PC-9 (cell line): ENCODE measurements around the gene THOC2. TPM values are rescaled to one million over a fixed set of nuclear protein-coding genes. Genes with fewer than 3 reads are reported as not detected.
"Not testable (repeated sequence)": the region's sequence is repeated elsewhere in the genome, so short reads cannot be mapped to it uniquely, and the experiment has no call there.

Experiments
- BruUV-seq: library from RNA; stranded (reverse); fragments of 400-500 nt; replicated peaks from 2 replicates; lab custom pipeline; 2021; lab: Mats Ljungman, UMichigan
- CTCF ChIA-PET: fragments of 300-600 bp; sonication (Branson Sonifier 250); formaldehyde crosslinking; loops from one replicate; lab custom pipeline; 2022; ENCODE audit warnings: antibody characterized with exemption; lab: Charles Lee
- POLR2A ChIA-PET: fragments of 300-600 bp; sonication (Branson Sonifier 250); formaldehyde crosslinking; loops from one replicate; lab custom pipeline; 2022; ENCODE audit warnings: antibody characterized with exemption; ENCODE audit not compliant: unreplicated experiment; lab: Charles Lee
- DNase-seq, 2 experiments: peaks; one replicate each; pipeline versions ENCODE4 v3.0.0 to v3.0.0-alpha.2; 2015 to 2022; ENCODE audit warnings: mixed read lengths in 1 of 2
- H2AFZ ChIP-seq: fragments of 200-600 bp; sonication (generic); 2 replicates; pipeline ENCODE4 v1.8.1; 2017; ENCODE audit warnings: antibody characterized with exemption
- H3F3A ChIP-seq: fragments of 200-600 bp; sonication (generic); 2 replicates; pipeline ENCODE4 v1.8.1; 2017; ENCODE audit warnings: antibody characterized with exemption, mild to moderate bottlenecking, low read depth; ENCODE audit not compliant: insufficient read depth
- H3K27ac ChIP-seq: fragments of 200-600 bp; sonication (generic); 2 replicates; pipeline ENCODE4 v1.6.1; 2016; ENCODE audit warnings: mixed run types
- H3K27me3 ChIP-seq: fragments of 200-600 bp; sonication (generic); 2 replicates; pipeline ENCODE4 v1.6.1; 2016; ENCODE audit warnings: low read depth, mixed run types; ENCODE audit not compliant: insufficient read depth
- H3K36me3 ChIP-seq: fragments of 200-600 bp; sonication (generic); 2 replicates; pipeline ENCODE4 v1.6.1; 2016; ENCODE audit warnings: low read depth, mixed run types
- H3K4me1 ChIP-seq: fragments of 200-600 bp; sonication (generic); replicated peaks from 2 replicates; pipeline ENCODE4 v1.6.1; 2016; ENCODE audit warnings: mixed run types; ENCODE audit not compliant: insufficient read depth
- H3K4me2 ChIP-seq: fragments of 200-600 bp; sonication (generic); 2 replicates; pipeline ENCODE4 v1.6.1; 2017; ENCODE audit warnings: mixed run types
- H3K4me3 ChIP-seq: fragments of 200-600 bp; sonication (generic); 2 replicates; pipeline ENCODE4 v1.6.1; 2016; ENCODE audit warnings: mixed run types
- H3K79me2 ChIP-seq: fragments of 200-600 bp; sonication (generic); 2 replicates; pipeline ENCODE4 v1.6.1; 2017; ENCODE audit warnings: low read depth, mixed run types
- H3K9me2 ChIP-seq: fragments of 200-600 bp; sonication (generic); 2 replicates; pipeline ENCODE4 v1.8.1; 2017; ENCODE audit warnings: mild to moderate bottlenecking; ENCODE audit not compliant: insufficient read depth
- H3K9me3 ChIP-seq: fragments of 200-600 bp; sonication (generic); 2 replicates; pipeline ENCODE4 v1.8.1; 2016; ENCODE audit warnings: low read depth; ENCODE audit not compliant: insufficient read depth
- H4K20me1 ChIP-seq: fragments of 200-600 bp; sonication (generic); 2 replicates; pipeline ENCODE4 v1.8.1; 2017; ENCODE audit not compliant: insufficient read depth
- EZH2 ChIP-seq: fragments of 200-600 bp; sonication (generic); IDR thresholded peaks from 2 replicates; pipeline ENCODE4 v1.8.0; 2017; ENCODE audit warnings: antibody characterized with exemption, low read depth
- intact Hi-C: fragments of 100-400 bp; cut with micrococcal nuclease; formaldehyde crosslinking; loops from one replicate; pipeline ENCODE4 v1.10.0; 2022; ENCODE audit not compliant: unreplicated experiment
- total RNA-seq: library from RNA; stranded (reverse); gene quantifications from 2 replicates; pipeline ENCODE4 v1.2.3, GENCODE V29; 2021
- TF ChIP-seq, protein P1 (sequence below): fragments of 200-600 bp; sonication (generic); conservative IDR thresholded peaks from 2 replicates; pipeline ENCODE4 v1.6.1; 2017; ENCODE audit warnings: mixed run types, antibody characterized with exemption, mild to moderate bottlenecking, moderate library complexity

THOC2 gene
- total RNA-seq, 1 experiment from 2014 or later = 158 TPM

DNA sequence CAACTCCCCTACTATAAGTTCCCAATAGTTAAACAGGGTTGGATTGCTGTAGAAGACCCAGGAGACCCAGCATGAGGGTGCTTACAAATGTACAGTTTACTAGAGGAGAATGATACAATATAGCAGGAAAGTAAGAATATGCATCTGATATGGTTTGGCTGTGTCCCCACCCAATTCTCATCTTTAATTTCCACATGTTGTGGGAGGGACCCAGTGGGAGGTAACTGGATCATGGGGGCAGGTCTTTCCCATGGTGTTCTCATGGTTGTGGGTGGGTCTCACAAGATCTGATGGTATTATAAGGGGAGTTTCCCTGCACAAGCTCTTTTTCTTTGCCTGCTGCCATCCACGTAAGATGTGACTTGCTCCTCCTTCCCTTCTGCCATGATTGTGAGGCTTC is 24.9 kb upstream of the THOC2 start:
- H3K9me2 ChIP-seq, CTCF ChIA-PET, BruUV-seq: not testable (repeated sequence)

DNA sequence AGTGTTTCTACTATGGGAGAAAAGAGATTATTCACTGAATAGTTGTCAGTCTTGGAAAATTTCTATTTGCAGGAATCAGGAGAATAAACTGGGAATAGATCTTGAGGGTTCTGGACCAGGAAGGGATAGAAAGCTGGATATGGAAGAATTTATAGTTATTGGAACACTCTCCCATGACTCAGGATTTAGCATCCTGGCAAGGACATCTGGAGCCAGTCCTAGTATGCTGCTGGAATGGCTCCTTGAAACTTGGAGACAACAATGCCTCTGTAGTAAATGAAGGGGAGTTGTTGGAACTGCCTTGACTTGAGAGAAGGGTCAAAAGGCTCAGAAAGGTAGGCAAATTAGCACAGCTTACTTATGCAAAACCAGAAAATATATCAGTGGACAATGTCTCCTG is 23.5 kb upstream of the THOC2 start:
- H3K4me3 ChIP-seq = no peak overlapping the region
- CTCF ChIA-PET = no interaction called here

More for the DNA sequence above, 24.9 kb upstream of the THOC2 start:
- H3K27me3 ChIP-seq, POLR2A ChIA-PET, H3K36me3 ChIP-seq, H3K79me2 ChIP-seq, H3K4me3 ChIP-seq, H4K20me1 ChIP-seq, H3K4me2 ChIP-seq, H3F3A ChIP-seq, H3K27ac ChIP-seq, H3K4me1 ChIP-seq, H2AFZ ChIP-seq, DNase-seq, H3K9me3 ChIP-seq, intact Hi-C loops: not testable (repeated sequence)

DNA sequence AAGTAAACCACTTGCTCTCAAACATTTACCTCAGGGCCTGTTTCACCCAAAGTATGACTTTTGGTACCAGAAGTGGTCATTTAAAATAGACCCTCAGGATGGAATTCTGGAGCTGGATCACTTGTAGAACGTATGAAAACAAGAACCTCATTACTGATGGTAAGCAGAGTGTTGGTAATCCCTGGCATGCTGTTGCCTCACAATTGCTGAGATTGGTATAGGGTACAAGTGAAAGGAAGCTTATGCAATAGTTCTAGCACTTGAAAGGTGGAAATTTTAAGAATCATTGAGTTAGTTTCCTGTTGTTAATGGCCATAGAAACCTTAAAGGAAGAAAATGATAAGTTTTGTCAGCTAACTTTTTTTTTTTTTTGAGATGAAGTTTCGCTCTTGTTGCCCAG is 22.3 kb upstream of the THOC2 start:
- Histone ChIP-seq H3K4me1 (no peaks in the 10 kb centered on the region), H3K36me3 (no peaks in the 10 kb centered on the region), H2AFZ (no peak overlapping the region), H3F3A (no peaks in the 10 kb centered on the region), H3K27ac (no peak overlapping the region), H3K9me3 (peaks cover 3% of the 10 kb centered on the region; the same call in 1 of the 2 replicates), H3K4me2 (no peak overlapping the region), H3K27me3 (no peaks in the 10 kb centered on the region), H3K79me2 (no peaks in the 10 kb centered on the region), H3K4me3 (no peak overlapping the region), H3K9me2 (no peaks in the 10 kb centered on the region), H4K20me1 (no peaks in the 10 kb centered on the region)
- DNase-seq = no peak
- intact Hi-C loops = no loop called here
- TF ChIP-seq, protein P1, sequence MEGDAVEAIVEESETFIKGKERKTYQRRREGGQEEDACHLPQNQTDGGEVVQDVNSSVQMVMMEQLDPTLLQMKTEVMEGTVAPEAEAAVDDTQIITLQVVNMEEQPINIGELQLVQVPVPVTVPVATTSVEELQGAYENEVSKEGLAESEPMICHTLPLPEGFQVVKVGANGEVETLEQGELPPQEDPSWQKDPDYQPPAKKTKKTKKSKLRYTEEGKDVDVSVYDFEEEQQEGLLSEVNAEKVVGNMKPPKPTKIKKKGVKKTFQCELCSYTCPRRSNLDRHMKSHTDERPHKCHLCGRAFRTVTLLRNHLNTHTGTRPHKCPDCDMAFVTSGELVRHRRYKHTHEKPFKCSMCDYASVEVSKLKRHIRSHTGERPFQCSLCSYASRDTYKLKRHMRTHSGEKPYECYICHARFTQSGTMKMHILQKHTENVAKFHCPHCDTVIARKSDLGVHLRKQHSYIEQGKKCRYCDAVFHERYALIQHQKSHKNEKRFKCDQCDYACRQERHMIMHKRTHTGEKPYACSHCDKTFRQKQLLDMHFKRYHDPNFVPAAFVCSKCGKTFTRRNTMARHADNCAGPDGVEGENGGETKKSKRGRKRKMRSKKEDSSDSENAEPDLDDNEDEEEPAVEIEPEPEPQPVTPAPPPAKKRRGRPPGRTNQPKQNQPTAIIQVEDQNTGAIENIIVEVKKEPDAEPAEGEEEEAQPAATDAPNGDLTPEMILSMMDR = no peak
- TF ChIP-seq EZH2 = no peak
- CTCF ChIA-PET = no interaction called here
- POLR2A ChIA-PET = interaction anchor here (0.9 kb wide), 1 partner anchor 14 kb away, joined by 3 read pairs; no protein-coding TSS in a partner anchor
- no TSS peak for BruUV-seq

More for the DNA sequence above, 23.5 kb upstream of the THOC2 start:
- Histone ChIP-seq H3K27me3 (no peaks in the 10 kb centered on the region), H3K27ac (no peak overlapping the region), H3K9me2 (no peaks in the 10 kb centered on the region), H3F3A (no peaks in the 10 kb centered on the region), H2AFZ (no peak overlapping the region), H3K4me2 (no peak overlapping the region), H4K20me1 (no peaks in the 10 kb centered on the region), H3K79me2 (no peaks in the 10 kb centered on the region), H3K36me3 (no peaks in the 10 kb centered on the region), H3K9me3 (peaks cover 3% of the 10 kb centered on the region; the same call in 1 of the 2 replicates), H3K4me1 (no peaks in the 10 kb centered on the region)
- no peak for DNase-seq
- no TSS peak for BruUV-seq
- POLR2A ChIA-PET = interaction anchor here (0.9 kb wide), 1 partner anchor 15 kb away, joined by 3 read pairs; no protein-coding TSS in a partner anchor
- intact Hi-C loops = no loop called here
- TF ChIP-seq EZH2 = no peak
- TF ChIP-seq, protein P1 = no peak
